ENCODE data around the gene SMIM10.
"Not testable (repeated sequence)": the region's sequence is repeated elsewhere in the genome, so short reads cannot be mapped to it uniquely, and the experiment has no call there.

Gene SMIM10

DNA sequence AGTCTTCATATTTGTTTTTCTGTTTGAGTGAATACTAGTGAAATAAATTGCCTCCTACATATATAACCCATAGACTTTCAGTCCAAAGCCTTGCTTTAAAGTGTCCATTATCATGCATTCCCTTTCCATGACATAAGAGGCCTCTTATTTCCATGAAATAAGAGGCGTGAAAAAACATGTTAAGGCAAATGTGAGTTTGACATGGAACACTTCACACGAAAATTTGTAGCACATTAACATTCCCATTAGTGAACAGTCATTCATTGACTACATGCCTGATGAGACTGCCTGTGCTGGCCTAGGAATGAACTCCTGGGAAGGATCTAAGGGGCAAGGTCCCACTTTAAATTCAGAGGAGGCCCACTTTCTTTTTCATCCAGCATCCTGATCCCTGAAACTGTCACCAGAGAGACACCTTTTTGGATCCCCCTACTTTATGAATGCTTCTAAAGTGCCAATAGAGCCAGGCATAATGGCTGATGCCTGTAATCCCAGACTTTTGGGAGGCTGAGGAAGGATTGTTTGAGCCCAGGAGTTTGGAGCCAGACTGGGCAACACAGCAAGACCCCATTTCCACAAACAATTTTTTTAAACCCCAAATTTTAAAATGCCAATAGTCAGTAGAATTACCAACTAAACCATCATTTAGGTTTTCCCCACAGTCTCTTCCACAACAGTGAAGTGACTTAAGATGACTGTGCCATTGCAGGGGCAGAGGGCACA is 24.9 kb downstream of the SMIM10 start:
- DNase-seq: no peak

DNA sequence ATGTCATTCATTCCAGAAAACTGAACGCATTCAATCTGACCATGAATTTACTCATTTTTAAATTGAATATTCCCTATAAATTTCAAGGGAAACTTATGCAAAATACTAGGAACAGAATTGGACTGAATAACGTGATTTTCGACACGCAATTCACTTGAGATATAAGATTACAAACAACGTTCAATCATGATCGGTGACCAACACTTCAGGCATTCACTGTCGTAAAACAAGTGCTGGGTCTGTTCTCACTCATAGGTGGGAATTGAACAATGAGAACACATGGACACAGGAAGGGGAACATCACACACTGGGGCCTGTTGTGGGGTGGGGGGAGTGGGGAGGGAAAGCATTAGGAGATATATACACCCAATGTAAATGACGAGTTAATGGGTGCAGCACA is 29.1 kb downstream of the SMIM10 start:
- DNase-seq: not testable (repeated sequence)

DNA sequence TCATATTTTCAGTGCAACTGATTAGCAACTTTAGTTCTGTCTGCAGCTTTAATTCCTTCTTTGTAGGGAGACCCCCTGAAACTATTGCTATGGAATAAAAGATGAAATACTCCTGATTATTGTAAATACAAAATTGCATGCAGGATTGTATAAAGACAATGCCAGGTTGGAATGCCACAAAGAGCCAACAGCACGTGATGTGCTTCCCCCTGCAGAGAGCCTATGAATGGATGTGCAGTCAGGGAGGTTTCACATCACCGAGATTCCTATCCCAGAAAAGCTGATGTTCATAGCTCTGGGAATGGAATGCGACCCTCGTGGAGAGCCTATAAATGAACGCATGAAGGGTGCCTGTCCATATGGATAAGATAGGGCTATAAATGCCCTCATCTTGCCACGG is 33.0 kb downstream of the SMIM10 start:
- DNase-seq: not testable (repeated sequence)

DNA sequence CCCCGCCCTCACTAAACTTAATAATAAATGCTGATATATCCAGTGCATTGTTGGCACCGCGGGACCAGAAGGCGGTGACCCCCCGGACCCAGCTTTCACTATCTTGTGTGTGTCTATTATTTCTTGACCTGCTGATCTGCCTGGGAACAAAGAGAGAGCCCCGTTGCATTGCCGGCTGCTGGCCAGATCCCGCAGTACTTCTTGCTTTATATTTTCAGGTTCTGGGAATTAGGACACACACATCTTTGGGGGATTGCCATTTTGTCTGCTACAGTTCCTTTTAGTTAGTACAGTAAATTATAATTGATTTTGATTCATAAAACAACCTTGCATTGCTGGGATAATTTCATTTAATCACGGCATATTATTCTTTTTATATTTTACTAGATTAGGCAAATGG is 33.7 kb downstream of the SMIM10 start:
- DNase-seq: no peak

DNA sequence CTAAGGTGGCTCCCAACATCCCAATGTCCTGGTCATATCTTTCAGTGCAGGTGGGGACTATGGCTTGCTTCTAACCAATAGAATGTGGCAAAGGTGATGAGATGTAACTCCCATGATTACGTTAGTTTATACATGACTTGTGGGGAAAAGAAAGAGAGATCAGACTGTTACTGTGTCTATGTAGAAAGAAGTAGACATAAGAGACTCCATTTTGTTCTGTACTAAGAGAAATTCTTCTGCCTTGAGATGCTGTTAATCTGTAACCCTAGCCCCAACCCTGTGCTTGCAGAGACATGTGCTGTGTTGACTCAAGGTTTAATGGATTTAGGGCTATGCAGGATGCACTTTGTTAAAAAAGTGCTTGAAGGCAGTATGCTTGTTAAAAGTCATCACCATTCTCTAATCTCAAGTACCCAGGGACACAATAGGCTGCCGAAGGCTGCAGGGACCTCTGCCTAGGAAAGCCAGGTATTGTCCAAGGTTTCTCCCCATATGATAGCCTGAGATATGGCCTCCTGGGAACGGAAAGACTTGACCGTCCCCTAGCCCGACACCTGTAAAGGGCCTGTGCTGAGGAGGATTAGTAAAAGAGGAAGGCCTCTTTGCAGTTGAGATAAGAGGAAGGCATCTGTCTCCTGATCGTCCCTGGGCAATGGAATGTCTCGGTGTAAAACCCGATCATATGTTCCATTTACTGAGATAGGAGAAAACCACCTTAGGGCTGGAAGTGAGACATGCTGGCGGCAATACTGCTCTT is 39.6 kb downstream of the SMIM10 start:
- DNase-seq: not testable (repeated sequence)

DNA sequence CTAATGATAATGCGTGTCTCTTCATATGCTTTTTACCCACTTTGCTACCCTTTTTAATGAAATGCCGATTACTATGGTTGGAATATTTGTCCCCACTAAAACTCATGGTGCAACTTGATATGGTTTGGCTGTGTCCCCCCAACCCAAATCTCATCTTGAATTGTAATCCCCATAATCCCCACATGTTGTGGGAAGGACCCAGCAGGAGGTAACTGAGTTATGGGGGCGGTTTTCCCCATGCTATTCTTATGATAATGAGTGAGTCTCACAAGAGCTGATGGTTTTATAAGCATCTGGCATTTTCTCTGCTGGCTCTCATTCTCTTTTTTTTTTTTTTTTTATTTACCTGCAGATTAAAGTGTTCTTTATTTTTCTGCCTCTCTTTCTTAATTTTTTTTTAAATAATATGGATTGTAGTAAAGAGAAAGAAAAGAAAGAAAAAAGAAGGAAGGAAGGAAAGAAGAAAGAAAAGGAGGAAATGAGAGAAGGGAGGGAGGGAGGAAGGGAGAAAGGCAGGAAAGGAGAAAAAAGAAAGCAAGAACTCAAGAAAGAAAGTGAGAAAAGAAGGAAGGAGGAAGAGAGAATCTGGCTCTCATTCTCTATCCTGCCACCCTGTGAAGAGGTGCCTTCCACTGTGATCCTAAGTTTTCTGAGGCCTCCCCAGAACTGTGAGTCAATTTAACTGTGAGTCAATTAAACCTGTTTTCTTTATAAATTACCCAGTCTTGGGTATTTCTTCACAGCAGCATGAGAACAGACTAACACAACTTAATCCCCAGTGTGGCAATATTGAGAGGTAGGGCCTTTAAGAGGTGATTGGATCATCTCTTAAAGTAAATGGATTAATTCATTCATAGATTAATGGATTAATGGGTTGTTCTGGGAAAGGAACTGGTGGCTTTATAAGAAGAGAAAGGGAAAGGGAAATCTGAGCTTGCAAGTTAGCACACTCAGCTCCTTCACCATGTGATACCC is 50.6 kb downstream of the SMIM10 start:
- not testable (repeated sequence) for DNase-seq
